ENCODE results near the gene RASSF4. TPM values are rescaled to one million over a fixed set of nuclear protein-coding genes. Genes with fewer than 3 reads are reported as not detected.

Gene RASSF4
- total and polyA plus RNA-seq, 4 experiments from 2014 or later = 0.08 to 1.8 (median 0.92) TPM

GRCh38 chr10:45023426-45023825, 63.8 kb downstream of the RASSF4 start:
- peaks cover 0 to 24% (median 9%) of the 10 kb centered on the region in 8 donors for H3K9me3 Mint-ChIP-seq
- no peak overlapping the region for H3K27ac ChIP-seq (ENCODE audit: low read depth, low read length)
- H3K27me3 Mint-ChIP-seq = no peaks in the 10 kb centered on the region
- no peaks in the 10 kb centered on the region for H3K27me3 ChIP-seq (ENCODE audit: insufficient read depth, low read length)
- no peak overlapping the region for H3K4me3 ChIP-seq (ENCODE audit: low read length in 2 of 2)
- DNase-seq = no peak
- no peaks in the 10 kb centered on the region for H3K4me1 ChIP-seq (ENCODE audit: insufficient read depth, low read length)
- H3K36me3 Mint-ChIP-seq = peaks cover 0 to 4% of the 10 kb centered on the region in 2 donors
- no peak overlapping the region for H3K27ac Mint-ChIP-seq
- CTCF ChIA-PET (ENCODE audit: partially characterized antibody) = no interaction called here
- no peak overlapping the region for H3K4me3 Mint-ChIP-seq
- no peaks in the 10 kb centered on the region for H3K4me1 Mint-ChIP-seq
- H3K9me3 ChIP-seq (ENCODE audit: control insufficient read depth in 1 of 2, low read length in 2 of 2) = no peaks in the 10 kb centered on the region
- POLR2A ChIA-PET (ENCODE audit: partially characterized antibody) = no interaction called here
- H3K36me3 ChIP-seq (ENCODE audit: insufficient read depth, low read length) = no peaks in the 10 kb centered on the region
- intact Hi-C loops (cut with micrococcal nuclease) = no loop called here

GRCh38 chr10:45034301-45034700, 74.7 kb downstream of the RASSF4 start:
- no peaks in the 10 kb centered on the region for H3K9me3 ChIP-seq (ENCODE audit: control insufficient read depth in 1 of 2, low read length in 2 of 2)
- Mint-ChIP-seq H3K4me1 (no peaks in the 10 kb centered on the region), H3K36me3 (peaks cover 6 to 7% of the 10 kb centered on the region in 2 donors), H3K9me3 (peaks cover 0 to 50% (median 35%) of the 10 kb centered on the region in 8 donors), H3K27me3 (peaks cover 12 to 13% of the 10 kb centered on the region in 2 donors), H3K27ac (no peak overlapping the region), H3K4me3 (no peak overlapping the region)
- peaks cover 7% of the 10 kb centered on the region for H3K27me3 ChIP-seq (ENCODE audit: insufficient read depth, low read length)
- CTCF ChIA-PET (ENCODE audit: partially characterized antibody) = no interaction called here
- no peaks in the 10 kb centered on the region for H3K4me1 ChIP-seq (ENCODE audit: insufficient read depth, low read length)
- POLR2A ChIA-PET (ENCODE audit: partially characterized antibody) = no interaction called here
- no peaks in the 10 kb centered on the region for H3K36me3 ChIP-seq (ENCODE audit: insufficient read depth, low read length)
- H3K27ac ChIP-seq (ENCODE audit: low read depth, low read length) = no peak overlapping the region
- no peak overlapping the region for H3K4me3 ChIP-seq (ENCODE audit: low read length in 2 of 2)
- intact Hi-C loops (cut with micrococcal nuclease) = no loop called here
- no peak for DNase-seq

GRCh38 chr10:45035673-45036072, 76.1 kb downstream of the RASSF4 start:
- CTCF ChIA-PET (ENCODE audit: partially characterized antibody) = no interaction called here
- H3K4me3 Mint-ChIP-seq = no peak overlapping the region
- H3K27ac ChIP-seq (ENCODE audit: low read depth, low read length) = no peak overlapping the region
- peaks cover 0 to 38% (median 27%) of the 10 kb centered on the region in 8 donors for H3K9me3 Mint-ChIP-seq
- peaks cover 13 to 14% of the 10 kb centered on the region in 2 donors for H3K27me3 Mint-ChIP-seq
- H3K9me3 ChIP-seq (ENCODE audit: control insufficient read depth in 1 of 2, low read length in 2 of 2) = no peaks in the 10 kb centered on the region
- H3K27me3 ChIP-seq (ENCODE audit: insufficient read depth, low read length) = peaks cover 7% of the 10 kb centered on the region
- no peaks in the 10 kb centered on the region for H3K4me1 Mint-ChIP-seq
- POLR2A ChIA-PET (ENCODE audit: partially characterized antibody) = no interaction called here
- peaks cover 3 to 6% of the 10 kb centered on the region in 2 donors for H3K36me3 Mint-ChIP-seq
- intact Hi-C loops (cut with micrococcal nuclease) = no loop called here
- H3K36me3 ChIP-seq (ENCODE audit: insufficient read depth, low read length) = no peaks in the 10 kb centered on the region
- no peak for DNase-seq
- no peak overlapping the region for H3K4me3 ChIP-seq (ENCODE audit: low read length in 2 of 2)
- H3K27ac Mint-ChIP-seq = no peak overlapping the region
- H3K4me1 ChIP-seq (ENCODE audit: insufficient read depth, low read length) = no peaks in the 10 kb centered on the region

GRCh38 chr10:45040921-45041542, 81.4 kb downstream of the RASSF4 start:
- H3K4me3 Mint-ChIP-seq = no peak overlapping the region
- intact Hi-C loops (cut with micrococcal nuclease) = loop anchor here (1.0 kb wide), 1 partner anchor 42 kb away; no protein-coding TSS in a partner anchor
- POLR2A ChIA-PET (ENCODE audit: partially characterized antibody) = no interaction called here
- no peaks in the 10 kb centered on the region for H3K9me3 ChIP-seq (ENCODE audit: control insufficient read depth in 1 of 2, low read length in 2 of 2)
- peaks cover 4% of the 10 kb centered on the region for H3K27me3 ChIP-seq (ENCODE audit: insufficient read depth, low read length)
- H3K36me3 ChIP-seq (ENCODE audit: insufficient read depth, low read length) = no peaks in the 10 kb centered on the region
- no peak overlapping the region for H3K27ac Mint-ChIP-seq
- peaks cover 0 to 2% (median 0%) of the 10 kb centered on the region in 8 donors for H3K9me3 Mint-ChIP-seq
- no peaks in the 10 kb centered on the region for H3K36me3 Mint-ChIP-seq
- CTCF ChIA-PET (ENCODE audit: partially characterized antibody) = interaction anchor here (0.8 kb wide), 1 partner anchor 12 kb away, joined by 3 read pairs; no protein-coding TSS in a partner anchor
- no peak overlapping the region for H3K27ac ChIP-seq (ENCODE audit: low read depth, low read length)
- DNase-seq = no peak
- no peaks in the 10 kb centered on the region for H3K4me1 Mint-ChIP-seq
- peaks cover 6 to 13% of the 10 kb centered on the region in 2 donors for H3K27me3 Mint-ChIP-seq
- H3K4me1 ChIP-seq (ENCODE audit: insufficient read depth, low read length) = no peaks in the 10 kb centered on the region
- no peak overlapping the region for H3K4me3 ChIP-seq (ENCODE audit: low read length in 2 of 2)

- Mint-ChIP-seq H3K4me3 (no peak overlapping the region), H3K4me1 (no peaks in the 10 kb centered on the region), H3K36me3 (no peaks in the 10 kb centered on the region), H3K9me3 (peaks cover 0 to 18% (median 11%) of the 10 kb centered on the region in 8 donors), H3K27me3 (peaks cover 2 to 7% of the 10 kb centered on the region in 2 donors), H3K27ac (no peak overlapping the region)
- ChIA-PET POLR2A (ENCODE audit: partially characterized antibody) (no interaction called here), CTCF (ENCODE audit: partially characterized antibody) (no interaction called here)
- intact Hi-C loops (cut with micrococcal nuclease) = no loop called here
- no peaks in the 10 kb centered on the region for H3K36me3 ChIP-seq (ENCODE audit: insufficient read depth, low read length)
- no peaks in the 10 kb centered on the region for H3K4me1 ChIP-seq (ENCODE audit: insufficient read depth, low read length)
- no peaks in the 10 kb centered on the region for H3K27me3 ChIP-seq (ENCODE audit: insufficient read depth, low read length)
- H3K27ac ChIP-seq (ENCODE audit: low read depth, low read length) = no peak overlapping the region
- H3K9me3 ChIP-seq (ENCODE audit: control insufficient read depth in 1 of 2, low read length in 2 of 2) = no peaks in the 10 kb centered on the region
- no peak overlapping the region for H3K4me3 ChIP-seq (ENCODE audit: low read length in 2 of 2)
- DNase-seq = no peak
Observed at GRCh38 chr10:45044290-45044689, 84.7 kb downstream of the RASSF4 start.

Other genes starting within 250 kb of the RASSF4 start
- gene TMEM72, start 48.5 kb upstream of the RASSF4 start, total RNA-seq = not detected
- not detected for gene TMEM72, start 48.5 kb upstream of the RASSF4 start, polyA plus RNA-seq
- not detected for gene DEPP1, start 19.0 kb downstream of the RASSF4 start, total RNA-seq
- gene DEPP1, start 19.0 kb downstream of the RASSF4 start, polyA plus RNA-seq = not detected
- 10 to 100 TPM; 26.9 to 27.1 TPM for gene ZNF22, start 41.1 kb downstream of the RASSF4 start, total RNA-seq
- gene ZNF22, start 41.1 kb downstream of the RASSF4 start, polyA plus RNA-seq = 10 to 100 TPM; 34.5 to 40.6 TPM

Measured in CD4-positive, alpha-beta memory T cell (primary cell).